Lower leg skin (tissue), 4 donors: Measurements from ENCODE around the gene SETD5. TPM values are rescaled to one million over a fixed set of nuclear protein-coding genes. Genes with fewer than 3 reads are reported as not detected.
A peak's percentile ranks its signal among the peaks of the same experiment; 100 is the strongest.

Experiments used
- DNase-seq, 2 donors: peaks; one replicate each; pipeline ENCODE4 v3.0.0-alpha.2; 2019; ENCODE audit warnings: low spot score in 2 of 2
- H3K4me3 ChIP-seq: fragments of 200-600 bp; sonication (generic); 2 replicates; pipeline ENCODE4 v1.5.1; 2017; ENCODE audit warnings: mild to moderate bottlenecking, low read depth; ENCODE audit not compliant: poor library complexity, severe bottlenecking
- POLR2A ChIP-seq, 2 donors: fragments of 450-650 bp; IDR thresholded peaks; one replicate each; pipeline ENCODE4 v1.6.1; 2016 to 2017; ENCODE audit warnings: antibody characterized with exemption in 2 of 2, mild to moderate bottlenecking in 1 of 2, moderate library complexity in 1 of 2
- WGBS, 2 donors: methylation state at CpG; one replicate each; pipeline ENCODE4 v1.1.5; 2018; 5-methylcytosine and 5-hydroxymethylcytosine counted together
- intact Hi-C: fragments of 100-400 bp; cut with DNase I; formaldehyde crosslinking; loops from one replicate; pipeline ENCODE4 v1.15.0; 2023; ENCODE audit warnings: low total_unique reads
- total RNA-seq, 4 donors: library from RNA; depleted of rRNA; stranded (reverse); fragments of >200 nt; gene quantifications; one replicate each; pipeline ENCODE4 v1.1.0, GENCODE V29; 2016
- TF ChIP-seq, protein P1 (sequence below), 3 donors: fragments of 450-650 bp; IDR thresholded peaks; one replicate each; pipeline ENCODE4 v1.5.1; 2016; ENCODE audit warnings: antibody characterized with exemption in 3 of 3, mild to moderate bottlenecking in 3 of 3, moderate library complexity in 2 of 3

SETD5 gene, protein sequence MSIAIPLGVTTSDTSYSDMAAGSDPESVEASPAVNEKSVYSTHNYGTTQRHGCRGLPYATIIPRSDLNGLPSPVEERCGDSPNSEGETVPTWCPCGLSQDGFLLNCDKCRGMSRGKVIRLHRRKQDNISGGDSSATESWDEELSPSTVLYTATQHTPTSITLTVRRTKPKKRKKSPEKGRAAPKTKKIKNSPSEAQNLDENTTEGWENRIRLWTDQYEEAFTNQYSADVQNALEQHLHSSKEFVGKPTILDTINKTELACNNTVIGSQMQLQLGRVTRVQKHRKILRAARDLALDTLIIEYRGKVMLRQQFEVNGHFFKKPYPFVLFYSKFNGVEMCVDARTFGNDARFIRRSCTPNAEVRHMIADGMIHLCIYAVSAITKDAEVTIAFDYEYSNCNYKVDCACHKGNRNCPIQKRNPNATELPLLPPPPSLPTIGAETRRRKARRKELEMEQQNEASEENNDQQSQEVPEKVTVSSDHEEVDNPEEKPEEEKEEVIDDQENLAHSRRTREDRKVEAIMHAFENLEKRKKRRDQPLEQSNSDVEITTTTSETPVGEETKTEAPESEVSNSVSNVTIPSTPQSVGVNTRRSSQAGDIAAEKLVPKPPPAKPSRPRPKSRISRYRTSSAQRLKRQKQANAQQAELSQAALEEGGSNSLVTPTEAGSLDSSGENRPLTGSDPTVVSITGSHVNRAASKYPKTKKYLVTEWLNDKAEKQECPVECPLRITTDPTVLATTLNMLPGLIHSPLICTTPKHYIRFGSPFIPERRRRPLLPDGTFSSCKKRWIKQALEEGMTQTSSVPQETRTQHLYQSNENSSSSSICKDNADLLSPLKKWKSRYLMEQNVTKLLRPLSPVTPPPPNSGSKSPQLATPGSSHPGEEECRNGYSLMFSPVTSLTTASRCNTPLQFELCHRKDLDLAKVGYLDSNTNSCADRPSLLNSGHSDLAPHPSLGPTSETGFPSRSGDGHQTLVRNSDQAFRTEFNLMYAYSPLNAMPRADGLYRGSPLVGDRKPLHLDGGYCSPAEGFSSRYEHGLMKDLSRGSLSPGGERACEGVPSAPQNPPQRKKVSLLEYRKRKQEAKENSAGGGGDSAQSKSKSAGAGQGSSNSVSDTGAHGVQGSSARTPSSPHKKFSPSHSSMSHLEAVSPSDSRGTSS (N-terminal part only)
- total RNA-seq = 10 to 100 TPM; 77.8 to 88.1 (median 80.3) TPM

DNA sequence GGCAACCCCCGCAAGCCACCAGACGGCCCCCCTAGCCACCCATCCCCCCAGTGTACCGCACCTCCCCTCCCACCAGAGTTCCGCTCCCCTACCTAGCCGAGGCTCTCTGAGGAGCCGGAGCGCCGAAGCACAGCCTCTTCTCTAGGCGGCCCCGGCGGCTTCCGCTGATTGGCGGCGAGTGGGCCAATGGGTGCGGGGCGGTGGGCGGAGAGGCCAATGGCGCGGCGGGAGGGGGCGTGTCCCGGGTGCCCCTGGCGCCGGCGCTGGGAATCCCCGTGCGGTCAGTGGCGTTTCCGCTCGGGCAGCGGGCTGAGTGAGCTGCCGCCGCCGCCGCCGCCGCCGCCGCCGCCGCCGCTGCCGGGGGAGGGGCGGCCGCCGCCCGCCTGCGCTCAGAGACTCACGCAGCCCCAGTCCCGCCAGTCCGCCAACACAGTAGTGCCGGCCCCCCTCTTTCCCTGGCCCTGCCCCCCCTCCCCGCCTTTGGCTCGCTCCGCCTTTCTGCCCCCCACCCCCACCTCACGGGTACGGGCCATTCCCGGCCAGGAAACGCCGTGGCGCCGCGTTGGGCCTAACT is at the start of gene SETD5:
Gene SETD5, plus strand, starts transcription at position 284 of the 574 bp plus-strand sequence. CDS start 31,324 bp downstream, outside the sequence.
- TF ChIP-seq, protein P1, sequence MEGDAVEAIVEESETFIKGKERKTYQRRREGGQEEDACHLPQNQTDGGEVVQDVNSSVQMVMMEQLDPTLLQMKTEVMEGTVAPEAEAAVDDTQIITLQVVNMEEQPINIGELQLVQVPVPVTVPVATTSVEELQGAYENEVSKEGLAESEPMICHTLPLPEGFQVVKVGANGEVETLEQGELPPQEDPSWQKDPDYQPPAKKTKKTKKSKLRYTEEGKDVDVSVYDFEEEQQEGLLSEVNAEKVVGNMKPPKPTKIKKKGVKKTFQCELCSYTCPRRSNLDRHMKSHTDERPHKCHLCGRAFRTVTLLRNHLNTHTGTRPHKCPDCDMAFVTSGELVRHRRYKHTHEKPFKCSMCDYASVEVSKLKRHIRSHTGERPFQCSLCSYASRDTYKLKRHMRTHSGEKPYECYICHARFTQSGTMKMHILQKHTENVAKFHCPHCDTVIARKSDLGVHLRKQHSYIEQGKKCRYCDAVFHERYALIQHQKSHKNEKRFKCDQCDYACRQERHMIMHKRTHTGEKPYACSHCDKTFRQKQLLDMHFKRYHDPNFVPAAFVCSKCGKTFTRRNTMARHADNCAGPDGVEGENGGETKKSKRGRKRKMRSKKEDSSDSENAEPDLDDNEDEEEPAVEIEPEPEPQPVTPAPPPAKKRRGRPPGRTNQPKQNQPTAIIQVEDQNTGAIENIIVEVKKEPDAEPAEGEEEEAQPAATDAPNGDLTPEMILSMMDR (IDR thresholded peaks at IDR 0.05) = no peak
- TF ChIP-seq POLR2A (IDR thresholded peaks at IDR 0.05) = peak in 1 of 2 donors; percentile 74
- intact Hi-C loops = no loop called here
- DNase-seq = peak; percentile 97 to 100
- H3K4me3 ChIP-seq = peak within 1 kb of the TSS; percentile 95
- WGBS, 2 donors = 0 to 1% methylated on average over 10 to 47 of the region's 63 CpGs

DNA sequence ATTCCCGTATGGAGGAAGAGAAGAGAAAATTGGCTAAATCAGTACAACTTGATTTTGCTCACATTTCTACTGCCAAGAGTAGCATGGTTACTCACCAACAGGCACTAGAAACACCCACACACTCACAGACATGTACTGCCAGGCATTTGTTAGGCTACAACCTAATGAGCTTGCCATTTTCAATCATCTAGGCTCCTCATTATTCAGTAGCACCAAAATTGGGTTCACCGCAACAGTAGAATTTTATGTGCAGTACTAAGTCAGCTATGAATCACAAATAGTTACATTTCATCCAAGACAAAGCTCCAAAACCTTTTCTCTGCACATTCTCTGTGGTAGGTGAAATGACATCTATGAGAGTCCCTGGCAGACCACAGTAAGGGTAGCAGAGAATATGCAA is 49.5 kb upstream of the SETD5 start:
- DNase-seq = no peak
- 42 to 50% methylated on average over 2 of the region's 2 CpGs for WGBS, 2 donors
- intact Hi-C loops = loop anchor here (5.0 kb wide), 1 partner anchor 689 kb away; no protein-coding TSS in a partner anchor
- H3K4me3 ChIP-seq = no peak overlapping the region
- TF ChIP-seq POLR2A (IDR thresholded peaks at IDR 0.05) = no peak
- TF ChIP-seq, protein P1 (IDR thresholded peaks at IDR 0.05) = no peak

DNA sequence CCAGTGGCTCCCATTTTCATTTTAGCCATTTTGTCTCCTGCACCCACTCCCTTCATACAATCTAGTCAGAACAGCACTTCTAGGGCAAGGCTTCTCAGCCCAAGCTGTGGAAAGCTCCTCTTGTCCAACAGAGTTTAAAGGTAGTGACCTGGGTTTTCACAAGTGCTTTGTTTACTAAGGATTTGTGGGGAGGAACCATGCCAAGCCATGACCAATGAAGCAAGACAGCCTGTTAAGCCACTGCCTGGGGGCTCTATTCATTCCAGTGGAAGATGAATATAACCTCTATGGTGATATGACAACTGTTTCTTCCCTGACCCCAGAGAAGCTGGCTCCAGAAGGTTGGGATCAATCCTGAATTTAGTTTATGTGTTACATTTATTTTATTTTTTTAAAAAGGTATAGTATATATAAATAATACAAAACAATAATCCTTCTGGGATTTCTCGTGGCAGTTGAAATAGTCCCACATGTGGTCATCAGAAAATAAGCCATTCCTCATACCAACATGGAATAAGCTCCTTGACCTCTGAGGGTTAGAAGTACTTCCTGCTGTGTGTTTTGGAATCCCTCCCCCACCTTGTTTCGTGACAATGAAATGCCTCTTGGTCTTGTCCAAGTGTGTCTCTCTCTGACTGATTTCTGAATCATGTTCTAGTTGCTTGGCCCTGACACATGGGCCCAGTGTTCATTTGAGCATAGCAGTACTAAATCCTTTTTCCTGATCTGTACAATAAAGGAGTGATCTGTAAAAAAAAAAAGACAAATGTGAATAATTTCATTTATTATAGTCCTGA is 47.9 kb upstream of the SETD5 start:
- intact Hi-C loops = loop anchor here (5.0 kb wide), 2 partner anchors 83 to 688 kb away; no protein-coding TSS in a partner anchor
- no peak overlapping the region for H3K4me3 ChIP-seq
- TF ChIP-seq, protein P1 (IDR thresholded peaks at IDR 0.05) = no peak
- no peak for TF ChIP-seq POLR2A (IDR thresholded peaks at IDR 0.05)
- 60 to 67% methylated on average over 2 of the region's 2 CpGs for WGBS, 2 donors
- DNase-seq = no peak

DNA sequence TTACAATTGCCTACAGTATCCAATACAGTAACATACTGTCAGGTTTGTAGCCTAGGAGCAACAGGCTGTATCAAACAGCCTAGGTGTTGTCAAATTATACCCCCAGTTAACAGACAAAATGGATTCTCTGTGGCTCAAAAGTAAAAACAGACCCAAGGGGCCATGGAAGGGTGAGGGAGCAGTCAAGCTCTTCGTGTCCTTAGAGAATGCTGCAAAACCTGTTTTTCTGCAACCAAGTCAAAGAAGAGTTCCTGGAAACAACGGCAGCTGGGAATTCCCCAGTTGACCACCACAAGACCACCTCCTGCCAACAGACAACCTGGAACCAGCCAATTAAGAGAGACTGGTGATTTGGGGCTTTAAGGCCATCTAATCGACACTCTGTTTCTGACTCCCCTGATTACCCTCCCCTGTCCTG is 45.7 kb upstream of the SETD5 start:
- DNase-seq = no peak
- no peak for TF ChIP-seq POLR2A (IDR thresholded peaks at IDR 0.05)
- TF ChIP-seq, protein P1 (IDR thresholded peaks at IDR 0.05) = no peak
- WGBS, 2 donors = 47 to 52% methylated on average over 3 of the region's 3 CpGs
- intact Hi-C loops = loop anchor here (5.0 kb wide), 1 partner anchor 81 kb away; no protein-coding TSS in a partner anchor
- H3K4me3 ChIP-seq = no peak overlapping the region
